K562 (cell line): ENCODE measurements around the gene HPCAL1. TPM values are rescaled to one million over a fixed set of nuclear protein-coding genes. Genes with fewer than 3 reads are reported as not detected.

Source experiments
- ATF2 ChIP-seq: sonication (generic); formaldehyde crosslinking; IDR thresholded peaks from 2 replicates; pipeline ENCODE4 v1.8.1; 2022; ENCODE audit warnings: missing genetic modification reagents
- NR2F6 ChIP-seq: fragments of 450-650 bp; formaldehyde crosslinking; IDR thresholded peaks from 2 replicates; pipeline ENCODE4 v1.4.0; 2020; ENCODE audit warnings: mild to moderate bottlenecking
- NR4A1 ChIP-seq, 2 experiments: fragments of 250-450 bp in 1 of 2; fragments of 450-650 bp in 1 of 2; sonication (Bioruptor Pico) in 1 of 2; IDR thresholded peaks; 2 replicates each; pipeline versions ENCODE4 v1.4.0 to v1.6.1; 2016 to 2020; ENCODE audit warnings: mild to moderate bottlenecking in 2 of 2, missing compliant biosample characterization in 1 of 2, missing genetic modification characterization in 1 of 2, moderate library complexity in 1 of 2
- PML ChIP-seq: IDR thresholded peaks from 2 replicates; pipeline ENCODE4 v1.6.1; 2012; ENCODE audit warnings: low read length, inconsistent platforms
- RBM39 ChIP-seq: fragments of 200-400 bp; formaldehyde crosslinking; optimal IDR thresholded peaks from 2 replicates; pipeline ENCODE3; 2018; ENCODE audit warnings: low read depth, low read length
- SIN3B ChIP-seq: fragments of 450-650 bp; IDR thresholded peaks from 2 replicates; pipeline ENCODE4 v1.6.1; 2017; ENCODE audit warnings: low read depth, mild to moderate bottlenecking, moderate library complexity
- SREBF1 ChIP-seq: fragments of 150-350 bp; IDR thresholded peaks from 2 replicates; pipeline ENCODE4 v1.6.1; 2014; ENCODE audit warnings: antibody characterized with exemption, low read depth, low read length, borderline replicate concordance
- SRSF7 ChIP-seq: fragments of 200-400 bp; formaldehyde crosslinking; optimal IDR thresholded peaks from 2 replicates; pipeline ENCODE3; 2017; ENCODE audit warnings: mild to moderate bottlenecking, low read depth, low read length
- ZNF780A ChIP-seq: fragments of 250-450 bp; sonication (Bioruptor Pico); IDR thresholded peaks from 2 replicates; pipeline ENCODE4 v1.5.0; 2021; ENCODE audit warnings: mild to moderate bottlenecking
- polyA plus RNA-seq, 8 experiments: library from polyadenylated mRNA; depleted of rRNA in 4 of 8; stranded (reverse) in 5 of 8; unstranded in 3 of 8; fragments of >200 nt; fragmentation: Nextera tagmentation in 2 of 8; fragmentation: Illumina TruSeq in 1 of 8; extraction: Ambion mirVana in 2 of 8; extraction: Trizol in 1 of 8; gene quantifications; 2 replicates each; pipeline versions ENCODE4 v1.2.1 to v1.2.3, GENCODE V29; 2011 to 2014; ENCODE audit warnings: inconsistent platforms in 1 of 8, missing spikeins in 1 of 8
- total RNA-seq, 7 experiments: library from RNA; depleted of rRNA in 6 of 7; stranded (reverse); fragments of >200 nt in 6 of 7; fragmentation: Illumina TruSeq in 2 of 7; extraction: Trizol in 2 of 7; gene quantifications; 2 replicates each; pipeline versions ENCODE4 v1.2.1 to v1.2.3, GENCODE V29; 2011 to 2021; ENCODE audit warnings: low replicate concordance in 1 of 7
- TF ChIP-seq, protein P1 (sequence below), 3 experiments: fragments of 200-800 bp in 1 of 3; sonication (Bioruptor generic) in 1 of 3; sonication (generic) in 1 of 3; formaldehyde crosslinking in 1 of 3; IDR thresholded peaks; 2 replicates each; pipeline versions ENCODE4 v1.6.1 to v1.8.0; 2016 to 2022; ENCODE audit warnings: mild to moderate bottlenecking in 2 of 3, missing compliant biosample characterization in 2 of 3, missing genetic modification characterization in 2 of 3, missing genetic modification reagents in 1 of 3
- TF ChIP-seq, protein P2 (sequence below), 2 experiments: fragments of 450-650 bp in 1 of 2; sonication (generic) in 1 of 2; formaldehyde crosslinking in 1 of 2; IDR thresholded peaks; 2 replicates each; pipeline versions ENCODE4 v1.7.1 to v1.9.0; 2016 to 2022; ENCODE audit warnings: inconsistent platforms in 1 of 2, mild to moderate bottlenecking in 1 of 2, missing genetic modification reagents in 1 of 2
- TF ChIP-seq, protein P3 (sequence below): fragments of 250-450 bp; sonication (Bioruptor Pico); IDR thresholded peaks from 2 replicates; pipeline ENCODE4 v1.8.0; 2021; ENCODE audit warnings: moderate library complexity, mild to moderate bottlenecking, inconsistent platforms

Gene HPCAL1
- total and polyA plus RNA-seq, 9 of the 15 experiments (the other 6 are each of a cell fraction or from before 2014, with no cell fraction given): 2.7 to 65.5 (median 23.9) TPM

DNA sequence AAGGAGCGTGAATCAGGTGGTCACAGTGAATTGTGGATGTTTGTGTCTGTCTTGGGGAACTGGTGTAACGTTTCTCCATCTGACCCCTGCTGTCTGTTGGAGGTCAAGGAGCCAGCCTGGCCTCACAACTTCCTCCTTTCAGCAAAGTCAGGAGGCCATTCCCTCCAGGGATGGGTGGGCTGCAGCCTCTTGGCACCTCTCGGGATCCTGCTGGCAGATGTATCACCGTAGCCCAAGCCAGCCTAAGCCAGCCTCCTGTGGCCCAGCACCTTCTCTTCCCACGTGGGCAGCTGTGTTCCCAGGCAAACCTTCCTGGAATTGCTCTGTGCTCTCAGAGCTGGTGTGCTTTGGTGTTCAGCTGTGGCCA is 30.5 kb downstream of the HPCAL1 start (continued):
- TF ChIP-seq, protein P1, sequence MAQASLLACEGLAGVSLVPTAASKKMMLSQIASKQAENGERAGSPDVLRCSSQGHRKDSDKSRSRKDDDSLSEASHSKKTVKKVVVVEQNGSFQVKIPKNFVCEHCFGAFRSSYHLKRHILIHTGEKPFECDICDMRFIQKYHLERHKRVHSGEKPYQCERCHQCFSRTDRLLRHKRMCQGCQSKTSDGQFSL (CRISPR knock-in tag; IDR thresholded peaks at IDR 0.05): no peak
- TF ChIP-seq, protein P1 (tag; IDR thresholded peaks at IDR 0.05): no peak
- TF ChIP-seq ATF2 (CRISPR knock-in tag): no peak
- TF ChIP-seq NR2F6 (CRISPR knock-in tag): no peak
- TF ChIP-seq SREBF1: no peak
- peak; percentile 67; the same call in 1 of the 2 replicates for TF ChIP-seq NR4A1 (CRISPR knock-in tag; IDR thresholded peaks at IDR 0.05)
- 0 out of 2 replicates have a peak, but pooled peaks have one; percentile 27 for TF ChIP-seq NR4A1 (tag; IDR thresholded peaks at IDR 0.05)
- TF ChIP-seq PML: no peak
- TF ChIP-seq SIN3B: no peak
- TF ChIP-seq ZNF780A (CRISPR knock-in tag): no peak
- TF ChIP-seq, protein P2, sequence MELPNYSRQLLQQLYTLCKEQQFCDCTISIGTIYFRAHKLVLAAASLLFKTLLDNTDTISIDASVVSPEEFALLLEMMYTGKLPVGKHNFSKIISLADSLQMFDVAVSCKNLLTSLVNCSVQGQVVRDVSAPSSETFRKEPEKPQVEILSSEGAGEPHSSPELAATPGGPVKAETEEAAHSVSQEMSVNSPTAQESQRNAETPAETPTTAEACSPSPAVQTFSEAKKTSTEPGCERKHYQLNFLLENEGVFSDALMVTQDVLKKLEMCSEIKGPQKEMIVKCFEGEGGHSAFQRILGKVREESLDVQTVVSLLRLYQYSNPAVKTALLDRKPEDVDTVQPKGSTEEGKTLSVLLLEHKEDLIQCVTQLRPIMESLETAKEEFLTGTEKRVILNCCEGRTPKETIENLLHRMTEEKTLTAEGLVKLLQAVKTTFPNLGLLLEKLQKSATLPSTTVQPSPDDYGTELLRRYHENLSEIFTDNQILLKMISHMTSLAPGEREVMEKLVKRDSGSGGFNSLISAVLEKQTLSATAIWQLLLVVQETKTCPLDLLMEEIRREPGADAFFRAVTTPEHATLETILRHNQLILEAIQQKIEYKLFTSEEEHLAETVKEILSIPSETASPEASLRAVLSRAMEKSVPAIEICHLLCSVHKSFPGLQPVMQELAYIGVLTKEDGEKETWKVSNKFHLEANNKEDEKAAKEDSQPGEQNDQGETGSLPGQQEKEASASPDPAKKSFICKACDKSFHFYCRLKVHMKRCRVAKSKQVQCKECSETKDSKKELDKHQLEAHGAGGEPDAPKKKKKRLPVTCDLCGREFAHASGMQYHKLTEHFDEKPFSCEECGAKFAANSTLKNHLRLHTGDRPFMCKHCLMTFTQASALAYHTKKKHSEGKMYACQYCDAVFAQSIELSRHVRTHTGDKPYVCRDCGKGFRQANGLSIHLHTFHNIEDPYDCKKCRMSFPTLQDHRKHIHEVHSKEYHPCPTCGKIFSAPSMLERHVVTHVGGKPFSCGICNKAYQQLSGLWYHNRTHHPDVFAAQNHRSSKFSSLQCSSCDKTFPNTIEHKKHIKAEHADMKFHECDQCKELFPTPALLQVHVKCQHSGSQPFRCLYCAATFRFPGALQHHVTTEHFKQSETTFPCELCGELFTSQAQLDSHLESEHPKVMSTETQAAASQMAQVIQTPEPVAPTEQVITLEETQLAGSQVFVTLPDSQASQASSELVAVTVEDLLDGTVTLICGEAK (IDR thresholded peaks at IDR 0.05): no peak
- TF ChIP-seq, protein P2 (CRISPR knock-in tag; IDR thresholded peaks at IDR 0.05): no peak
- no peak for TF ChIP-seq RBM39
- no peak for TF ChIP-seq SRSF7
- TF ChIP-seq, protein P3, sequence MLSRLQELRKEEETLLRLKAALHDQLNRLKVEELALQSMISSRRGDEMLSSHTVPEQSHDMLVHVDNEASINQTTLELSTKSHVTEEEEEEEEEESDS (CRISPR knock-in tag): no peak
